ENCODE data around the gene CACNG3.

The CACNG3 gene

GRCh38 chr16:24347556-24347955, 91.4 kb downstream of the CACNG3 start:
- H3K27me3 ChIP-seq (ENCODE audit: low read depth, low read length) = no peaks in the 10 kb centered on the region
- H3K4me2 ChIP-seq (ENCODE audit: low read length) = no peak overlapping the region; the same call in 1 of the 2 replicates
- no peaks in the 10 kb centered on the region for H3K9me3 ChIP-seq (ENCODE audit: insufficient read depth, low read length)
- H3K4me3 ChIP-seq (ENCODE audit: low read length) = no peak overlapping the region
- no peaks in the 10 kb centered on the region for H3K36me3 ChIP-seq (replicated peaks; ENCODE audit: low read depth, low read length)
- no peak for TF ChIP-seq EZH2phosphoT487 (IDR thresholded peaks at IDR 0.05; ENCODE audit: low read depth)
- TF ChIP-seq, protein P1, sequence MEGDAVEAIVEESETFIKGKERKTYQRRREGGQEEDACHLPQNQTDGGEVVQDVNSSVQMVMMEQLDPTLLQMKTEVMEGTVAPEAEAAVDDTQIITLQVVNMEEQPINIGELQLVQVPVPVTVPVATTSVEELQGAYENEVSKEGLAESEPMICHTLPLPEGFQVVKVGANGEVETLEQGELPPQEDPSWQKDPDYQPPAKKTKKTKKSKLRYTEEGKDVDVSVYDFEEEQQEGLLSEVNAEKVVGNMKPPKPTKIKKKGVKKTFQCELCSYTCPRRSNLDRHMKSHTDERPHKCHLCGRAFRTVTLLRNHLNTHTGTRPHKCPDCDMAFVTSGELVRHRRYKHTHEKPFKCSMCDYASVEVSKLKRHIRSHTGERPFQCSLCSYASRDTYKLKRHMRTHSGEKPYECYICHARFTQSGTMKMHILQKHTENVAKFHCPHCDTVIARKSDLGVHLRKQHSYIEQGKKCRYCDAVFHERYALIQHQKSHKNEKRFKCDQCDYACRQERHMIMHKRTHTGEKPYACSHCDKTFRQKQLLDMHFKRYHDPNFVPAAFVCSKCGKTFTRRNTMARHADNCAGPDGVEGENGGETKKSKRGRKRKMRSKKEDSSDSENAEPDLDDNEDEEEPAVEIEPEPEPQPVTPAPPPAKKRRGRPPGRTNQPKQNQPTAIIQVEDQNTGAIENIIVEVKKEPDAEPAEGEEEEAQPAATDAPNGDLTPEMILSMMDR (IDR thresholded peaks at IDR 0.05; ENCODE audit: low read depth, low read length) = no peak
- H3K4me1 ChIP-seq (ENCODE audit: low read length) = peaks cover 20% of the 10 kb centered on the region
- no peak overlapping the region for H3K9ac ChIP-seq (ENCODE audit: low read length)
- no peaks in the 10 kb centered on the region for H3K79me2 ChIP-seq (ENCODE audit: low read length)
- no peak overlapping the region for H3K27ac ChIP-seq (ENCODE audit: low read length)
- H2AFZ ChIP-seq (ENCODE audit: low read depth, low read length) = no peak overlapping the region
- H4K20me1 ChIP-seq (ENCODE audit: insufficient read depth, low read length) = no peaks in the 10 kb centered on the region

GRCh38 chr16:24348545-24349290, 92.6 kb downstream of the CACNG3 start:
- Histone ChIP-seq H3K36me3 (replicated peaks; ENCODE audit: low read depth, low read length) (no peaks in the 10 kb centered on the region), H3K79me2 (ENCODE audit: low read length) (no peaks in the 10 kb centered on the region), H3K27me3 (ENCODE audit: low read depth, low read length) (no peaks in the 10 kb centered on the region), H3K9ac (ENCODE audit: low read length) (no peak overlapping the region), H3K9me3 (ENCODE audit: insufficient read depth, low read length) (no peaks in the 10 kb centered on the region), H2AFZ (ENCODE audit: low read depth, low read length) (no peak overlapping the region), H3K4me1 (ENCODE audit: low read length) (peaks cover 20% of the 10 kb centered on the region), H4K20me1 (ENCODE audit: insufficient read depth, low read length) (no peaks in the 10 kb centered on the region), H3K4me2 (ENCODE audit: low read length) (no peak overlapping the region), H3K27ac (ENCODE audit: low read length) (no peak overlapping the region), H3K4me3 (ENCODE audit: low read length) (no peak overlapping the region)
- TF ChIP-seq, protein P1 (IDR thresholded peaks at IDR 0.05; ENCODE audit: low read depth, low read length) = no peak

DNA sequence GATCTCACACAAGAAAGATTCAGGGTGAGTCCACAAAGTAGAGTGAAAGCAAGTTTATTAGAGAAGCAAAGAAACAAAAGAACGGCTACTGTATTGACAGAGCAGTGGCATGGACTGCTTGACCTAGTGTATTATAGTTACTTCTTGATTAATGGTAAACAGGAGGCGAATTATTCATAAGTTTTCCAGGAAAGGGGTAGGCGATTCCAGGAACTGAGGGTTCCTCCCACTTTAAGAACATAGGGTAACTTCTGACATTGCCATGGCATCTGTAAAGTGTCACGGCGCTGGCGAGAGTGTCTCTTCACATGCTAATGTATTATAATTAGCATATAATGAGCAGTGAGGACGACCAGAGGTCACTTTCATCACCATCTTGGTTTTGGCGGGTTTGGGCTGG, 93.2 kb downstream of the CACNG3 start:
- no peaks in the 10 kb centered on the region for H3K79me2 ChIP-seq (ENCODE audit: low read length)
- H3K4me1 ChIP-seq (ENCODE audit: low read length) = peaks cover 20% of the 10 kb centered on the region
- H4K20me1 ChIP-seq (ENCODE audit: insufficient read depth, low read length) = no peaks in the 10 kb centered on the region
- H3K27me3 ChIP-seq (ENCODE audit: low read depth, low read length) = no peaks in the 10 kb centered on the region
- H3K9me3 ChIP-seq (ENCODE audit: insufficient read depth, low read length) = no peaks in the 10 kb centered on the region
- H3K4me2 ChIP-seq (ENCODE audit: low read length) = no peak overlapping the region
- no peak overlapping the region for H3K9ac ChIP-seq (ENCODE audit: low read length)
- no peak overlapping the region for H3K27ac ChIP-seq (ENCODE audit: low read length)
- H3K36me3 ChIP-seq (replicated peaks; ENCODE audit: low read depth, low read length) = no peaks in the 10 kb centered on the region
- no peak overlapping the region for H3K4me3 ChIP-seq (ENCODE audit: low read length)
- TF ChIP-seq, protein P1 (IDR thresholded peaks at IDR 0.05; ENCODE audit: low read depth, low read length) = no peak
- no peak for TF ChIP-seq EZH2phosphoT487 (IDR thresholded peaks at IDR 0.05; ENCODE audit: low read depth)
- H2AFZ ChIP-seq (ENCODE audit: low read depth, low read length) = no peak overlapping the region

DNA sequence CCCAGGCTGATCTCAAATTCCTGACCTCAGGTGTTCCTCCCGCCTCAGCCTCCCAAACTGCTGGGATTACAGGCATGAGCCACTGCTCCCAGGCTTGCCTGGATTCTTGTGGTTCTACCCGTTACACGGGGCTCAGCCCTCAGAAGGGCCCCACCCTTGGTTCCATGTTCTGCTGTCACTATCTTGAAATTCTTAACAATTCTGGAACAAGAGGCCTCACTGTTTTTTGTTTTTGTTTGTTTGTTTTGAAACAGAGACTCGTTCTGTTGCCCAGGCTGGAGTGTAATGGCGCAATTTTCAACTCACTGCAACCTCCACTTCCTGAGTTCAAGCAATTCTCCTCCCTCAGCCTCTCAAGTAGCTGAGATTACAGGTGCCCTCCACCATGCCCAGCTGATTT, 96.6 kb downstream of the CACNG3 start:
- Histone ChIP-seq H3K4me3 (ENCODE audit: low read length) (no peak overlapping the region), H3K27me3 (ENCODE audit: low read depth, low read length) (no peaks in the 10 kb centered on the region), H3K79me2 (ENCODE audit: low read length) (no peaks in the 10 kb centered on the region), H3K4me1 (ENCODE audit: low read length) (no peaks in the 10 kb centered on the region), H2AFZ (ENCODE audit: low read depth, low read length) (no peak overlapping the region), H3K27ac (ENCODE audit: low read length) (no peak overlapping the region), H3K4me2 (ENCODE audit: low read length) (no peak overlapping the region), H3K9ac (ENCODE audit: low read length) (no peak overlapping the region), H4K20me1 (ENCODE audit: insufficient read depth, low read length) (no peaks in the 10 kb centered on the region), H3K9me3 (ENCODE audit: insufficient read depth, low read length) (no peaks in the 10 kb centered on the region), H3K36me3 (replicated peaks; ENCODE audit: low read depth, low read length) (no peaks in the 10 kb centered on the region)
- TF ChIP-seq, protein P1 (IDR thresholded peaks at IDR 0.05; ENCODE audit: low read depth, low read length) = no peak

Measured in OCI-LY3 (cell line).